CMK (cell line): ENCODE measurements around the gene MYO3B.

Source experiments
- DNase-seq: peaks from one replicate; pipeline ENCODE4 v3.0.0-alpha.2; 2010; ENCODE audit warnings: low read depth

MYO3B gene

GRCh38 chr2:170177950-170178781 lies at the start of gene MYO3B:
MYO3B (plus strand) TSS chr2:170178147; CDS start chr2:170178288, 141 bp downstream.
- DNase-seq = no peak

DNA sequence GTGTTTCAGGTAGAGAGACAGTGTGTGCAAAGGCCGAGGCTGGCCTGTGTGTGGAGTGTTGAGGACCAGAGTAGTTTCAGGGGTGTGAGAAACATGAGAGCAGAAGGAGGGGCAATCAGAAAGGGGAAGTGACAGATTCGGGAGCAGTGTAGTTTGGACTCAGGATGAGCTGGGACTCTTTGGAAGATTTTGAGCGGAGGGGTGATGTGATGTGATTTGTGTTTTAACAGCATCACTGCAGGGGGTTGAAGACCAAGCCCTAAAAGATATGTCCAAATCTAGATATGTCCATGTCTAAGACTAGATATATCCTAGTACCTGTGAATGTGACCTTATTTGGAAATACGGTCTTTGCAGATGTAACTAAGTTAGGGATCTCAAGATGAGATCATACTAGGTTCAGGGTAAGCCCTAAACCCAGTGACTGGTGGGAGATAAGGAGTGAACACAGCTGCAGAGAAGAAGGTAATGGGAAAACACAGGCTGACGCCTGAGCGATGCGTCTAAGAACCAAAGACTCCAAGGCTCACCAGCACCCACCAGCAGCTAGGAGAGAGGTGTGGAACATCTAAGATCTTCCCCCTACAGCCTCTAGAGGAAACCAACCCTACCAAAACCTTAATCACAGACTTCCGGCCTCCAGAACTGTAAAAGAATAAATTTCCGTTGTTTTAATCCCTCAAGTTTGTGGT lies 38.5 kb upstream of the MYO3B start:
- no peak for DNase-seq

DNA sequence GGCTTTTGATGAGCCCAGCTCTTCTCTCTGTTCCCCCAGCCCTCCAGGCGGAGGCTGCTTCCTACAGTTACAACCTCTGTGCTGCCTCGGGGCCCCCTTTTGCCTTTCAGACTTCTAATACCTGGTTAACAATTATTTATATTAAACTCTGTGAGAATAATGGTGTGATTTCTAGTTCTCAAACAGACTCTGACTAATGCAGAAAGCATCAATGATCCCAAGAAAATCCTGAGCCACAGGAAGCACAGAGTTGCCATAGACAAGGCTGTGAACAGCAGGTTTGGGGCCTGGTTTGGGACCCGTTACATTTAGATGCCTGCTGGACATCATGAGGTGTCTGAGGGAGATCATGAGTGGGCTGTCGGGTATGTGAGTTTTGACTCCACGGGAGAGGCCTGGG lies 37.4 kb upstream of the MYO3B start:
- DNase-seq = no peak

- DNase-seq = no peak
Observed at GRCh38 chr2:170141865-170142264, 36.1 kb upstream of the MYO3B start.

DNA sequence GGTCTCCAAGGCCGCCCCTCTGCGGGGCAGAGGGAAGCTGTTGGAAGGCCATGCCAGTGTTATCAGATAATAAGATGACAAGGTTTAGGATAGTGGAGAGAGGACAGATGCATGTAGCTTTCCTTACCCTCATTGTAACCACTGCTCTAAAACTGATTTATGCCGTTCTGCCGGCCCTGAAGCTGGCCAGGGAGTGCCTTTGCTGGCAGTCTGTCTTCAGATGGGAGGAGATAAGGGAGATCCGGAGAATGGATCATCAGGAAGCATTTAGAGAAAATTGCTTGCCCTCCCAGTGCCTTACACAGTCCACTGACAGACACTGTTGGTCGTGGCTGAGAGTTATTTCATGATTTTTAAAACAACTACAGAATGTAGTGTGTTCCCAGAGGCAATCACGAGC lies 35.4 kb upstream of the MYO3B start:
- DNase-seq = no peak

DNA sequence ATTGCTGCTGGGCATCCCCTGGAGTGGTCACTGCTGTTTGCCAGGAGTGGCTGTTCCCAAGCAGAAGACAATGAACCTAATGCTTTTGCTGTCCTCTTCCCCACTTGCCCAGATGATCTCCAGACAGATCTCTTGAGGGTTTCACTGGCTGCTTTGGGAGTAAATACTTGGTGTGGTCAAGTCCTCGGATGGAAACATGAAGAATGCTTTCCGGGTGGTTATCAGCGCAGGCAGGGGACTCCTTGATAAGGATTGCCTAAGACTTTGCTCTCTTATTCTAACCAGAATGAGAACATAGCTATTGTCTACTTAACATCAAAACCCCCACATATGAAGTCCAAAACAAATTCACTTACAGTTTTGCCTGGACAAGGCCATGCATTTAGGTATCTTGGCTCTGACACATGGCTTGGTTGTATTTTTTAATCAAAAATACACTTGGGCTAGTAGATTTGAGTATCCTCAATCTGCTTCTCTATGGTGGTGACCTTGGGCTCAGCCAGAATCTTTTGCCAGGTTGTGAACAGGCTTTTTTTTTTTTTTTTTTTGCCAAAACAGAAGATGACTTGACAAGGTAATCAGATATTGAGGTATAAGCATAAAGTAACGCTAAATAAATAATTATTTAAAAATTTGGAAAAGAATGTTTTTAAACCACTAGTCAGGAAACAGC lies 34.8 kb upstream of the MYO3B start:
- peak; percentile 94 for DNase-seq

DNA sequence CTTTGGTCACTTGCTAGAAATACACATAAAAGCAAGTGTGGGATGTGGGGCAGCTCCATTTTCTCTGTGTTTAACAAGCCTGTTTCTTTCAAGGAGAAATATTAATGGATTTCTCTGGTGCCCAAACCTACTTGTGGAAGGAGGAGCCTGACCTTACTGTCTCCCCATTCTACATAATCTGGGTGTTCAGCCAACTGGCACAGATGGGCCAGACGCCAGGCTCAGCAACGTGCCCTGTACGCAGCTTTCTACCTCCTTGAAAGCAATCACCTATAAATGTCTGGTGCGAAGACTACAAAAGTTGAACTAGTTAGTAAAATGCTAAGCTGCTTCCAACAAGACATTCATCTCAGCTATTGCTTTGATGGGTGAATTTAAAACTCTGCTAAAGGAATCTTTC lies 33.2 kb upstream of the MYO3B start:
- DNase-seq = no peak

GRCh38 chr2:170145191-170145590 lies 32.8 kb upstream of the MYO3B start:
- DNase-seq = no peak

GRCh38 chr2:170145675-170146432 lies 32.1 kb upstream of the MYO3B start:
- no peak for DNase-seq

- DNase-seq = no peak
Observed at GRCh38 chr2:170146784-170147183, 31.2 kb upstream of the MYO3B start.

GRCh38 chr2:170147576-170147975 lies 30.4 kb upstream of the MYO3B start:
- DNase-seq = no peak

- no peak for DNase-seq
Observed at GRCh38 chr2:170148161-170148560, 29.8 kb upstream of the MYO3B start.

- DNase-seq = no peak
Observed at GRCh38 chr2:170152421-170152820, 25.5 kb upstream of the MYO3B start.

DNA sequence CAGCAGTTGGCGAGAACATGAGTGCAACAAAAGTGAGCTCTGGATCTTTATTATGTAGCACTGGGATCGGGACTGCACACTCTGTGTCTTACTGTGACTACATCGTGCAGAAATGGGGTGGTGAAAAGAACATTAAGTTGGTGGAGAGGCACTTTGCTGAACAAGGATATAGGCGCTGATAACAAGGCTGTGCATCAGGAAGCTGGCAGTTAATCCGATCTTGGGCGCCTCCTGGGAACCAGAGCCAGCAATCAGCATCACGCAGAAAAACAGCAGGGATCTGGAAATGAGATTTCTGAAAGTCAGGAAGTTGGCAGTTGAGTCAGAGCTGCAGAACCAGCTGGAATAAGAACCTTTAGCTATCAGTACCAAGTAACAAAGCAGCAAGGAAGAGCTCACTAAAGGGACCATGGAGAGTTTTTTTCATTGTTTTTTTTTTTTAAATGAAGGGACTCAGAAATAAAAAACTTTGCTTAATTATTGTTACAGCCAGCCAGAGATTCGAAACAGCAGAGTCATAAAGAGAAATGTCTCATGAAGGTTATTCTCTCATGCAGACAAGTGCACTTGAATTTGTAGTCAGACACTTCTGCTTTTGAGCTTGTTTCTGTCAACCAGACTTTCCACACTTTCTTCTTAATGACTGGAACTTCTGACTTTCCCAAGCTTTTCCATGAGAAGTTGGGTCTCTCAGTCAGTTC lies 22.8 kb upstream of the MYO3B start:
- DNase-seq = peak; percentile 90

DNA sequence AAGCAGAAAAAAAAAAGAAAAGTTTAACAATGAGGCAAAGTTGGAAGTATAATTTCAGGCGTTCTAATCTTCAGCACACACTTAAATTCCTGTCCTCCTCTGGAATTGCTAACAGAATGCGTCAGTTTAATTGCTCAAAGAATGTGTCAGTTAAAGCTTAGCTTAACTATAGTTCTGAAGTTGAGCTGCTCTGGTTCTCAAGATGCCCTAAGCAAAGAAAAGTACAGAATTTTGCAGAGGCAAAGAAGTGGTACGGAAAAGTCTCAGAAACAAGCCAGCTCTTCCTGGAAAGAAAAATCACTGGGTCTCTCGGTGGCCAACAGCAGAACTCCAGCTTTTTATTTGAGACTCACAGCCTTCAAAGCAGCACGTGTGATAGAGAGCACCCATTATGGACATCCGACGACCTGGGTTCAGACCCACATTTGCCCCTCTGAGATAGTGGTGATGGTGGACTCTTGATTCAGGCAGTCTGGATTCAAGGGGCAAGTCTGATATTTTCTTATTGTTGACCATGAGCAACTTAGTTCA lies 22.2 kb upstream of the MYO3B start:
- DNase-seq = no peak

- no peak for DNase-seq
Observed at GRCh38 chr2:170156592-170156991, 21.4 kb upstream of the MYO3B start.

DNA sequence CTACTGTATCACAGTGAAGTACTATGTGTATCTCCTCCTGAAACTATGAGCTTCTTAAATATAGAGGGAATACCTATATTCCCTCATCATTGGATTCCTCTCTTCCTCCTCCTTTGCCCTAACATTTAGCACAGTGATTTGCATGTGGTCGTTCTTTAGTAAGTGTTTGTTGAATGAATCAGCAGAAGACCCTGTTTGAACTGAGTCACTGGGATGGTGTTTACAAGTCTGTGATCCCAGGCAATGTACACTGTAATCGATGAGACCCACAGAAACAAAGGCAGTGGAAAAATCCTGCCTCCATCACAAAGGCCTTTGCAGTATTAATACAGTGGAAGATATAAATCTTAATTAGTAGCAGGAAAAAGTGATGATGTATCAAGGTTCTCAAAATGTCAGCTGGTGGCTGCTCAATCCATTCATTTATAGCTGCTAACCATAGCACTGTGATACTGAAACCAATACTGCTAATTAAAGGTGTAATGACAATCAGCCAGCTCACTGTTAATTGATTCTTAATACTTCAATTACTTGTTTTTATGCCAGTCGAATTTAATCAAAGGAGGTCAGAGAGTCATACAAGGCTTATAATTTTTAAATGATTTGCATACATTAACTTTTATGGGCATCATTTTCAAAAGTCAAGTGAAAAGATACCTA lies 20.8 kb upstream of the MYO3B start:
- DNase-seq = no peak

GRCh38 chr2:170159060-170159459 lies 18.9 kb upstream of the MYO3B start:
- DNase-seq = no peak

DNA sequence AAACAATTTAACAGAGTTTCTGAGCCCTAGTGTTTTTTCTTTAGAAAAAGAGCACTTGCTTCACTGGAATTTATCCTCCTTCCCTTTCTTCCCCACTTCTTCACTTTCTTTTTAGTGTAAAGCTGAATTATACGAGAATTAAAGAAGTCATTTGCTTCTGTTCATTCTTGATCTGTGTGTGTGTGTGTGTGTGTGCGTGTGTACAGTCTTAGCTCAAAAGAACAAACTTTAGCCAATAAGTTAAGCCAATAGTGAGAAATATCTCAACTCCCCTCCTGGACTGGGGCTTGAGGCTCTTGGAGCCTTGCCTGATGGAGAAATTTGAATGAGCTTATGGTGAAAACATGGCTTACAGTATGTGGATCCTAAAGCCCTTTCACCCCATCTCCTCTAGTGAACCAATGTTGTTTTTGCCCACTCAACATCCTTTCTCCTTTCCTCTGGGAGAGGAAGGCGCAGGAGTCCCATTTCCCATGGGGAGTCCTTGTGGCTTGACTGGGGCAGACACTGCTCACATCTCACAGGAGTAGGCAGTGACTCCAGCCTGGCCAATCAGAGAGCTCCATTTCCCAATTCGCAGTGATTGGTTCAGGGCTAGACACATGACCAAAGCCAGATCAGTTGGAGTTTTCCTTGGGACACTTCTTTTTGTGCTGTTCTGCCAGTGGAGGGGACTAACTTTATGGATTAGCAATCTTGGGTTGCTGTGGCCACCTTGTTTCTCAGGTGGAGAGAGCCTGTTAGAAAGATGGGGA lies 16.3 kb upstream of the MYO3B start:
- DNase-seq = no peak

DNA sequence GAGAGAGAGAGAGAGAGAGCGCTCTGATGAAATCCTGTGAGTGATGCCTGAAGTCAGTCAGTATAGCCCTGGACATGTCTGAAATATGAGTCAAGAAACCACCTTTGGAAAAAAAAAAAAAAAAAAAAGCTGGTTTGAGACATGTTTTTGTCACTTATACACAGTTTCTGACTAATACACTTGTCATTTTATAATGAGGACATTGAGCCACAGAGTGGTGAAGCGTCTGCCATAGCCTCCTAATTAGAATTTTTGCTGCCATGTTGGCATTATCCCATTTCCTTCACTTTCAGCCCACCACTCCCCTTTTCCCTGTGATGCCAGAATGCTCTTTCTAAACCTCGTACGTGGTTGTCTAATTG lies 15.7 kb upstream of the MYO3B start:
- no peak for DNase-seq
